ENCODE results near the gene LTBP2. TPM values are rescaled to one million over a fixed set of nuclear protein-coding genes. Genes with fewer than 3 reads are reported as not detected.

The LTBP2 gene
- total and polyA plus RNA-seq, 5 donors from 2014 or later, result 0.02 to 0.54 (median 0.17) TPM

DNA sequence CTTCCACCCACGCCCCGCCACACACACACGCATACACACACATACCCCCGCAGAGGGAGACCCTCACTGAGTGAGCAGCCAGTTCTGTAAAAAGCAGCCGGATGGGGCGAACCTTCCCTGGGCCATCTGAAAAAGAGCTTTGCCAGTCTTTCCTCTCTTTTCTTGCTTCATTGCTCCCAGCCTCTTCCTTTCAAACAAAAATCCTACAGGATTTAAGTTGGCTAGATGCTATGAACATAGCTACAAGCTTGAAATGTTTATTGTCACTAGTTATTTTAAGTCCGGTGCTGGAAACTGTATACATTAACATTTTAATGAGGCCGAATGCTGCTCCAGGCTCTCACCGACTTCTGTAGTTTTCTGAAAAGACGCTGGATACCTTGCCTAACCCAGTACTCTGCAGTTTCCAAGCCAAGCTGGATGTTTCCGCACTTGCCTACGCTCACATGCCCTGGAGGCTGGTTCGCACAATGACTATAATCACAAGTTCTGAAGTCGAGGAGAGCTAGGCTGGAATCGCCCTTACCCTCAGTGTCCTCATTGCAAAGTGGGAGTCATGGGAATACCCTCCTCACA, 39.2 kb downstream of the LTBP2 start:
- Mint-ChIP-seq H3K27ac (no peak overlapping the region), H3K27me3 (peaks cover 9% of the 10 kb centered on the region), H3K4me3 (no peak overlapping the region), H3K36me3 (no peaks in the 10 kb centered on the region), H3K4me1 (peaks cover 9 to 31% (median 17%) of the 10 kb centered on the region in 4 donors), H3K9me3 (no peaks in the 10 kb centered on the region)
- Histone ChIP-seq H3K4me3 (ENCODE audit: low read depth, low read length) (no peak overlapping the region), H3K4me1 (ENCODE audit: control insufficient read depth, insufficient read depth, low read length, poor library complexity, severe bottlenecking) (peaks cover 20% of the 10 kb centered on the region), H3K36me3 (ENCODE audit: control insufficient read depth, insufficient read depth, low read length) (no peaks in the 10 kb centered on the region), H3K9me3 (ENCODE audit: control insufficient read depth in 2 of 2, low read length in 2 of 2) (no peaks in the 10 kb centered on the region), H3K27me3 (ENCODE audit: control insufficient read depth, insufficient read depth, low read length) (peaks cover 2% of the 10 kb centered on the region), H3K27ac (ENCODE audit: insufficient read depth, low read length, poor library complexity, severe bottlenecking) (no peak overlapping the region)
- DNase-seq (no peak), ATAC-seq (ENCODE audit: low read depth in 2 of 2) (no peak)

DNA sequence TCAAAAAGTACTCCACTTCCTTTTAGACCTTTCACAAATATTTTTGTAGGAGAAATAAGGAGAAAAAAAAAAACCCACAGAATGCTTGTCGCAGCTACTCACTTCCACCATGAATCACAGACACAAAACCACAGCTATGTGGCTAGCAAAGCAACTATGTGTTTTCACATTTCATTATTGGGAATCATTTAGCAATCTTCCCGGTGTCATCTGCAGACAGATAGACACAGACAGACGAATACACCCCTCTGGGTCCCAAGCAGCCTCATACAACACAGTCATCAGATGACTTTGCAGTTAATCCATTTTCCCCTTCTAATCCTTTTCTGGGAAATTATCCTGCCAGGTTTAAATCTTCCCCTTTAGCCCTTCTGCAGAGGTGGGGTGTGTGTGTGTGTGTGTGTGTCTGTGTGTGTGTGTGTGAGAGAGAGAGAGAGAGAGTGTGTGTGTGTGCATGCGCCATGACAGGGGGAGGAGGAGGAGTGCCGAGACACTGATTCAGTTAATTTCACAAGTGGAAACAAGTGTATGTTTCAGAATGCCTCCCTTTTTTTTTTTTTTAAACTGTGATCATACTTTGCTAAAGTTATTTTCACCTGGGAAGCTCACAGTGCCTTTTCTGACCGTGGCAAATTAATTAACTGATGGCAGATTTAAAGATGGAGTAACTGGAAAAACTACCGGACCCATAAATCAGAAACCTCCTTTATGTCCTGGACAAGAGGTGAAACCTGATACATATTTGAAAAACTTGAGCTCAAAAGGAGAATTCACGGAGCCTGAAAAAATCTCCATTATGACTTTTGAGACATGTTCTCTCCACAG, 39.9 kb downstream of the LTBP2 start:
- H3K4me3 Mint-ChIP-seq, result peak overlapping the region in 2 of 4 donors; percentile 19 to 52
- Histone ChIP-seq H3K9me3 (ENCODE audit: control insufficient read depth in 2 of 2, low read length in 2 of 2) (no peaks in the 10 kb centered on the region), H3K36me3 (ENCODE audit: control insufficient read depth, insufficient read depth, low read length) (no peaks in the 10 kb centered on the region), H3K27me3 (ENCODE audit: control insufficient read depth, insufficient read depth, low read length) (peaks cover 2% of the 10 kb centered on the region), H3K4me3 (ENCODE audit: low read depth, low read length) (no peak overlapping the region), H3K4me1 (ENCODE audit: control insufficient read depth, insufficient read depth, low read length, poor library complexity, severe bottlenecking) (peaks cover 20% of the 10 kb centered on the region), H3K27ac (ENCODE audit: insufficient read depth, low read length, poor library complexity, severe bottlenecking) (no peak overlapping the region)
- H3K36me3 Mint-ChIP-seq, result no peaks in the 10 kb centered on the region
- peak overlapping the region in 2 of 3 donors; percentile 12 to 52 for H3K27ac Mint-ChIP-seq
- ATAC-seq (ENCODE audit: low read depth in 2 of 2) (no peak), DNase-seq (no peak)
- peaks cover 9% of the 10 kb centered on the region for H3K27me3 Mint-ChIP-seq
- H3K4me1 Mint-ChIP-seq, result peaks cover 9 to 31% (median 17%) of the 10 kb centered on the region in 4 donors
- H3K9me3 Mint-ChIP-seq, result no peaks in the 10 kb centered on the region

DNA sequence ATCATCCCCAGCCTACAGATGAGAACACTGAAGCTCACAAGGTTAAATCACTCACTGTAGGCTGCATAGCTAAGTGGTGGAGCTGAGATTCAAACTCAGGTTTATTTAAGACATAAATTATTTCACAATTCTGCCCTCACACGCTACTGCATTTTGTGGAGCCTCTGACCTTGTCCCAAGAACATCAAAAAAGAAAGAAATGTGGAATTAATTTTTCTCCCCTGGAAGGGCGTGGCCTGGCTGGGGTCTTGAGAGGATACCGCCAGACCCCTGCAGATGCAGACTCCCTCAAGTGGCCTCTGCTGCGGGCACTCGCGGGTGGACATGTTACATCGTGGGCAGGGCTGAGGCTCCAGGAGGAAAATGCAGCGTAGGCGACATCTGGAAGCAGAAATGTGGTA, 40.6 kb downstream of the LTBP2 start:
- ATAC-seq (ENCODE audit: low read depth in 2 of 2) (no peak), DNase-seq (no peak)
- Mint-ChIP-seq H3K4me3 (no peak overlapping the region), H3K9me3 (no peaks in the 10 kb centered on the region), H3K27ac (no peak overlapping the region), H3K4me1 (peaks cover 9 to 31% (median 14%) of the 10 kb centered on the region in 4 donors), H3K27me3 (peaks cover 9% of the 10 kb centered on the region), H3K36me3 (no peaks in the 10 kb centered on the region)
- no peak overlapping the region for H3K27ac ChIP-seq (ENCODE audit: insufficient read depth, low read length, poor library complexity, severe bottlenecking)
- H3K4me1 ChIP-seq (ENCODE audit: control insufficient read depth, insufficient read depth, low read length, poor library complexity, severe bottlenecking), result peaks cover 20% of the 10 kb centered on the region
- no peaks in the 10 kb centered on the region for H3K36me3 ChIP-seq (ENCODE audit: control insufficient read depth, insufficient read depth, low read length)
- H3K4me3 ChIP-seq (ENCODE audit: low read depth, low read length), result no peak overlapping the region
- peaks cover 2% of the 10 kb centered on the region for H3K27me3 ChIP-seq (ENCODE audit: control insufficient read depth, insufficient read depth, low read length)
- no peaks in the 10 kb centered on the region for H3K9me3 ChIP-seq (ENCODE audit: control insufficient read depth in 2 of 2, low read length in 2 of 2)

DNA sequence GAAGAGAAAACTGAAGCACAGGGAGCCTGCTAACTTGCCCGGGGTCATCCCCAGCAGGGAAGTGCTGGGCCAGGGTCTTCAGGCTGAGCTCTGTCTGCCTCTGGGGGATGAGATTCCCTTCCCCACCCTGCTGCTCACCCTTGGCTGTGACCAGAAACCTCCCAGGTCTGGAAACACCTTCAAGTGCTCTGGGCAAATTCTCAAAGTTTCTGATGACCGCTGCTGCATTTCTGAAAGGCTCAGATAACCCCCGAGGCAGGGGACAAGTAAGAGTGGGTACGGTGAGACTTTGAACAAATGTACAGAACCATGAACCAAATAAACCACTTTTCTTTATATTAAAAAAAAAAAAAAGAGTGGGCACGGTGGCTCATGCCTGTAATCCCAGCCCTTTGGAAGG, 41.3 kb downstream of the LTBP2 start:
- Mint-ChIP-seq H3K36me3 (no peaks in the 10 kb centered on the region), H3K27ac (no peak overlapping the region), H3K4me1 (peaks cover 9 to 31% (median 14%) of the 10 kb centered on the region in 4 donors), H3K4me3 (no peak overlapping the region), H3K9me3 (no peaks in the 10 kb centered on the region), H3K27me3 (peaks cover 15% of the 10 kb centered on the region)
- Histone ChIP-seq H3K4me3 (ENCODE audit: low read depth, low read length) (no peak overlapping the region), H3K4me1 (ENCODE audit: control insufficient read depth, insufficient read depth, low read length, poor library complexity, severe bottlenecking) (peaks cover 20% of the 10 kb centered on the region), H3K9me3 (ENCODE audit: control insufficient read depth in 2 of 2, low read length in 2 of 2) (no peaks in the 10 kb centered on the region), H3K27ac (ENCODE audit: insufficient read depth, low read length, poor library complexity, severe bottlenecking) (no peak overlapping the region), H3K36me3 (ENCODE audit: control insufficient read depth, insufficient read depth, low read length) (no peaks in the 10 kb centered on the region), H3K27me3 (ENCODE audit: control insufficient read depth, insufficient read depth, low read length) (peaks cover 2% of the 10 kb centered on the region)
- ATAC-seq (ENCODE audit: low read depth in 2 of 2), result no peak
- DNase-seq, result no peak

DNA sequence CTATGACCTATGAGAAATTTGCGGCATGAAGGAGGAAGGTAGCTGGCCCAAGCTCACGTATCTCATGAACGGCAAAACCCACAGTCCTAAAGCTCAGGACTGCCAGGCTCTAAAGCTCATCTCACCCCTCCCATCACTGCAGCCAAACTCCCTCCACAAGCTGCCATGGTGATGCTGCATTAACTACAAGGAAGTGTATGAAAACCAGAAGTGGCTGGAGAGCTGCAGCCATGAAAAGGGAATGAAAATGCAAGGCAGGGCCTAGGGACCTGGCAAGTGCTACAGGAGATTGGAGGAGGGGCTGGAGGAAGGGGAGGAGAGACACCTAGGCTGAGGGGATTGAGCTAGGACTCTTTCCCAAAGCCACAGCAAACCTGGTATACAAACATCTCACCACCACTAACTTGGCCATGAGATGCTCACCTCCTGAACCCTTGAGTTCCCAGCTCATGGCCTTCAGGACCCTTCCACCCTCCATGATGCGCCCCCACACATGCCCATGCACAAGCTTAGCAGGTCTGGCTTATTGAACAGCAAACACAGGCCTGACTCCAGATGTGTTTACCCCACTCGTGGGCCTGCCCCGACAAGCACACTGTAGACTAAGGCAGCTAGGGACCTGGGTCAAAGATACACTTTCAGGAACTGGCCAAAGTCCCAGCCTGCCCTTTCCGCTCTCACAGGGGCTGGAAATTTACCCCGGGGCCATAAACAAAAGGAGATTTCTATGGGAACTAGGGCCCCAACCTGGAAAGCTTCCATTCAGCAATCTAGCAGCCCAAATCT, 42.0 kb downstream of the LTBP2 start:
- Histone ChIP-seq H3K4me1 (ENCODE audit: control insufficient read depth, insufficient read depth, low read length, poor library complexity, severe bottlenecking) (peaks cover 20% of the 10 kb centered on the region), H3K9me3 (ENCODE audit: control insufficient read depth in 2 of 2, low read length in 2 of 2) (no peaks in the 10 kb centered on the region), H3K36me3 (ENCODE audit: control insufficient read depth, insufficient read depth, low read length) (no peaks in the 10 kb centered on the region), H3K27me3 (ENCODE audit: control insufficient read depth, insufficient read depth, low read length) (peaks cover 2% of the 10 kb centered on the region), H3K27ac (ENCODE audit: insufficient read depth, low read length, poor library complexity, severe bottlenecking) (no peak overlapping the region), H3K4me3 (ENCODE audit: low read depth, low read length) (no peak overlapping the region)
- DNase-seq, result no peak
- Mint-ChIP-seq H3K27ac (no peak overlapping the region), H3K9me3 (no peaks in the 10 kb centered on the region), H3K4me3 (no peak overlapping the region), H3K27me3 (peaks cover 18% of the 10 kb centered on the region), H3K36me3 (no peaks in the 10 kb centered on the region), H3K4me1 (peaks cover 9 to 31% (median 14%) of the 10 kb centered on the region in 4 donors)
- no peak for ATAC-seq (ENCODE audit: low read depth in 2 of 2)

DNA sequence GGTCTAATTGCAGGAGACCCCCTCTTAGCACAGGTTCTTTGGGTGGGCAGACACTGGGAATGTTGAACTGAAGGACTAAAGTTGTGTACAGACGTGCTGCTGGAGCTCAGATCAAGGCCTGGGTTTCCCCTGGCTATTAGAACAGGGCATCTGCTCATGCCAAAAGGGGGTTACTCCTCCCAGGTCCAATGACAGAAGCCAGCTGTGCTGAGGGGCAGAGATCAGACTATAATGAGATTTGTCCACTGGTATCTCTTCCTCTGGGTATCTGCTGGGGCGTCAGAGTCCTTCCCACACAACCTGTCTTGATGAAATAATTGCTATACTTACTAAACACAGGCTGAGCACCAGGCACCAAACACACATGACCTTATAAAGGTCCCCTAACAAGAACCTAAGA, 42.6 kb downstream of the LTBP2 start:
- H3K4me3 ChIP-seq (ENCODE audit: low read depth, low read length), result no peak overlapping the region
- H3K27ac ChIP-seq (ENCODE audit: insufficient read depth, low read length, poor library complexity, severe bottlenecking), result no peak overlapping the region
- ATAC-seq (ENCODE audit: low read depth in 2 of 2) (no peak), DNase-seq (no peak)
- Mint-ChIP-seq H3K36me3 (no peaks in the 10 kb centered on the region), H3K27ac (no peak overlapping the region), H3K4me1 (peaks cover 9 to 27% (median 13%) of the 10 kb centered on the region in 4 donors), H3K4me3 (no peak overlapping the region), H3K27me3 (peaks cover 21% of the 10 kb centered on the region), H3K9me3 (no peaks in the 10 kb centered on the region)
- peaks cover 17% of the 10 kb centered on the region for H3K4me1 ChIP-seq (ENCODE audit: control insufficient read depth, insufficient read depth, low read length, poor library complexity, severe bottlenecking)
- H3K36me3 ChIP-seq (ENCODE audit: control insufficient read depth, insufficient read depth, low read length), result no peaks in the 10 kb centered on the region
- no peaks in the 10 kb centered on the region for H3K9me3 ChIP-seq (ENCODE audit: control insufficient read depth in 2 of 2, low read length in 2 of 2)
- H3K27me3 ChIP-seq (ENCODE audit: control insufficient read depth, insufficient read depth, low read length), result peaks cover 2% of the 10 kb centered on the region

DNA sequence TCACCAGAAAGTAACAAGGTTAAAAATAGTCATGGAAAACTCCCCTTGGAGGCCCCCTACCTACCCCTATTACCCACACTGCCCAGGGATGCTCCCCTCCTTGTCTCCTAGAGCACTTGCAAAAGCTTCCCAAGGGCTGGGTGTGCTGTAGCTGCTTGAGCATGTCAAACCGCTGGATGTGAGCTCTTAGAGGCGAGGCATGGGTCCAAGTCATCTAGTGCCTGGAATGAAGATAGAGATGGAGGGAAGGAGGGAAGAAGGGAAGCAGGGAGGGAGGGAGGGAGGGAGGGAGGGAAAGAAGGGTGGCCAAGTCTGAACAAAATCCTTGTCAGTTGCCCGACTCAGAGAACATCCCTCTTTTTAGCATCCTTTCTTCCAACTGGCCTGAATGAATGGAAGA, 43.1 kb downstream of the LTBP2 start:
- Histone ChIP-seq H3K27me3 (ENCODE audit: control insufficient read depth, insufficient read depth, low read length) (peaks cover 2% of the 10 kb centered on the region), H3K4me1 (ENCODE audit: control insufficient read depth, insufficient read depth, low read length, poor library complexity, severe bottlenecking) (peaks cover 14% of the 10 kb centered on the region), H3K4me3 (ENCODE audit: low read depth, low read length) (no peak overlapping the region), H3K27ac (ENCODE audit: insufficient read depth, low read length, poor library complexity, severe bottlenecking) (no peak overlapping the region), H3K36me3 (ENCODE audit: control insufficient read depth, insufficient read depth, low read length) (no peaks in the 10 kb centered on the region), H3K9me3 (ENCODE audit: control insufficient read depth in 2 of 2, low read length in 2 of 2) (no peaks in the 10 kb centered on the region)
- Mint-ChIP-seq H3K4me1 (peaks cover 4 to 22% (median 9%) of the 10 kb centered on the region in 4 donors), H3K36me3 (no peaks in the 10 kb centered on the region), H3K27ac (no peak overlapping the region), H3K27me3 (peaks cover 21% of the 10 kb centered on the region), H3K9me3 (no peaks in the 10 kb centered on the region), H3K4me3 (no peak overlapping the region)
- no peak for ATAC-seq (ENCODE audit: low read depth in 2 of 2)
- DNase-seq, result no peak
